ENCODE measurements around the gene KRT3.
"Not testable (repeated sequence)": the region's sequence is repeated elsewhere in the genome, so short reads cannot be mapped to it uniquely, and the experiment has no call there.

Gene KRT3

GRCh38 chr12:52798003-52798670, 2.2 kb upstream of the KRT3 start:
- no peak for DNase-seq (ENCODE audit: low read depth)

- DNase-seq (ENCODE audit: low read depth), result no peak
These were observed 1.6 kb upstream of the KRT3 start for GRCh38 chr12:52797529-52797894.

- DNase-seq (ENCODE audit: low read depth), result no peak
These were observed 1.1 kb upstream of the KRT3 start for GRCh38 chr12:52796839-52797528.

GRCh38 chr12:52796429-52796794, 495 bp upstream of the KRT3 start:
- DNase-seq (ENCODE audit: low read depth), result no peak

GRCh38 chr12:52795332-52795674, 614 bp downstream of the KRT3 start:
- DNase-seq (ENCODE audit: low read depth), result not testable (repeated sequence)

GRCh38 chr12:52794479-52795331, 1.2 kb downstream of the KRT3 start:
- DNase-seq (ENCODE audit: low read depth), result no peak

- no peak for DNase-seq (ENCODE audit: low read depth)
These were observed 3.5 kb downstream of the KRT3 start for GRCh38 chr12:52792185-52793029.

- DNase-seq (ENCODE audit: low read depth), result no peak
These were observed 4.4 kb downstream of the KRT3 start for GRCh38 chr12:52791271-52792184.

- DNase-seq (ENCODE audit: low read depth), result no peak
These were observed 5.3 kb downstream of the KRT3 start for GRCh38 chr12:52790427-52791270.

GRCh38 chr12:52789637-52790426, 6.1 kb downstream of the KRT3 start:
- DNase-seq (ENCODE audit: low read depth), result no peak

- no peak for DNase-seq (ENCODE audit: low read depth)
These were observed 6.9 kb downstream of the KRT3 start for GRCh38 chr12:52788876-52789636.

GRCh38 chr12:52788192-52788875, 7.6 kb downstream of the KRT3 start:
- no peak for DNase-seq (ENCODE audit: low read depth)

GRCh38 chr12:52787324-52788191, 8.4 kb downstream of the KRT3 start:
- no peak for DNase-seq (ENCODE audit: low read depth)

- no peak for DNase-seq (ENCODE audit: low read depth)
These were observed 11.0 kb downstream of the KRT3 start for GRCh38 chr12:52784909-52785308.

- no peak for DNase-seq (ENCODE audit: low read depth)
These were observed 12.2 kb downstream of the KRT3 start for GRCh38 chr12:52783563-52784316.

GRCh38 chr12:52782502-52782901, 13.4 kb downstream of the KRT3 start:
- no peak for DNase-seq (ENCODE audit: low read depth)
